ENCODE results near the gene GATAD2A.

Gene GATAD2A

GRCh38 chr19:19534556-19535265 is 129.2 kb downstream of the GATAD2A start:
- no peak for DNase-seq

- no peak for DNase-seq
Observed at GRCh38 chr19:19535311-19536191, 130.1 kb downstream of the GATAD2A start.

GRCh38 chr19:19537075-19538048 is 131.9 kb downstream of the GATAD2A start:
- DNase-seq = no peak

- DNase-seq = no peak
Observed at GRCh38 chr19:19538061-19538784, 132.7 kb downstream of the GATAD2A start, which contains the start of gene CILP2. TSS of gene CILP2 (plus strand) at chr19:19538265. CDS start at chr19:19538350, 85 bp downstream.

GRCh38 chr19:19538785-19539166 is 133.3 kb downstream of the GATAD2A start:
- no peak for DNase-seq

- DNase-seq = no peak
Observed at GRCh38 chr19:19539698-19540063, 134.2 kb downstream of the GATAD2A start.

- DNase-seq = no peak
Observed at GRCh38 chr19:19540064-19540714, 134.7 kb downstream of the GATAD2A start.

GRCh38 chr19:19540715-19541515 is 135.4 kb downstream of the GATAD2A start:
- DNase-seq = no peak

- no peak for DNase-seq
Observed at GRCh38 chr19:19541616-19542015, 136.1 kb downstream of the GATAD2A start.

GRCh38 chr19:19542507-19542906 is 137.0 kb downstream of the GATAD2A start:
- DNase-seq = no peak

- no peak for DNase-seq
Observed at GRCh38 chr19:19543101-19543500, 137.6 kb downstream of the GATAD2A start.

GRCh38 chr19:19543640-19544039 is 138.2 kb downstream of the GATAD2A start:
- DNase-seq = no peak

GRCh38 chr19:19544257-19544953 is 138.9 kb downstream of the GATAD2A start:
- no peak for DNase-seq

GRCh38 chr19:19544954-19545591 is 139.6 kb downstream of the GATAD2A start:
- DNase-seq = no peak

- DNase-seq = no peak
Observed at GRCh38 chr19:19545707-19546106, 140.2 kb downstream of the GATAD2A start.

- no peak for DNase-seq
Observed at GRCh38 chr19:19546751-19547162, 141.3 kb downstream of the GATAD2A start.

GRCh38 chr19:19547674-19548336 is 142.3 kb downstream of the GATAD2A start:
- no peak for DNase-seq

GRCh38 chr19:19548915-19549759 is 143.7 kb downstream of the GATAD2A start:
- no peak for DNase-seq

All from HCEC 1CT (cell line).